ENCODE data around the gene VTI1A.
A peak's percentile ranks its signal among the peaks of the same experiment; 100 is the strongest.
"Not testable (repeated sequence)": the region's sequence is repeated elsewhere in the genome, so short reads cannot be mapped to it uniquely, and the experiment has no call there.

The VTI1A gene

GRCh38 chr10:112731450-112731849 lies 284.4 kb downstream of the VTI1A start:
- not testable (repeated sequence) for DNase-seq

GRCh38 chr10:112732277-112732921 lies 285.4 kb downstream of the VTI1A start:
- no peak for DNase-seq

DNA sequence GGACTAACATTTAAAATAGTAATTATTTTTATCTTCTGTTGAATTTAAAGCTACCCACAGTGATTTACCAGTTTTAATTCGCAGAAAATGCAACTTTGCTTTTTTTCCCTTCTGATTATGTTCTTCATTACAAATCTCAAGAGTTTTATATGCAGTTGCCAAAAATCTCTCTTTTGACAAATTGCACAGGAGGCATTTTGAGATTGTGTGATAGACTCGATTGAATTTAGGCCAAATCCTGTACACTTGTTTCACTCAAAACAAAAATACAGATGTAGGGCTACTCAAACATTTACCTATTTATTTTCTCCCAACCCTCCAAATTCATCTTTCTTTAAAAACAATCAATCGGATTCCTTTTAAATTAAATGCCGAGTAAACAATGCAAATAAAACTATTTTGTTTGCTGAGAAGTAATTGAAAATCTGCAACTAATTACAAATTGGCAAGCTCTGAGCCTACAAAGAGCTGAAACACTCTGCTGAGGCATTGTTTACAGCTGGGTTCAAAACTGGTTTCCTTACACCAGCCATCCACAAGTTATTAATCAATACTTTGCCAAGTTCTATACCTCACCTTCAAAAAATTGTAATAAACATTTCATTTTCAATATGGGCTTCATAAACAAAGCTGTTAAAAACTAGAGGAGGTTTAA lies 288.2 kb downstream of the VTI1A start:
- DNase-seq, result no peak

- DNase-seq, result no peak
Observed at GRCh38 chr10:112738606-112739591, 291.9 kb downstream of the VTI1A start.

- no peak for DNase-seq
Observed at GRCh38 chr10:112739592-112740353, 292.8 kb downstream of the VTI1A start.

DNA sequence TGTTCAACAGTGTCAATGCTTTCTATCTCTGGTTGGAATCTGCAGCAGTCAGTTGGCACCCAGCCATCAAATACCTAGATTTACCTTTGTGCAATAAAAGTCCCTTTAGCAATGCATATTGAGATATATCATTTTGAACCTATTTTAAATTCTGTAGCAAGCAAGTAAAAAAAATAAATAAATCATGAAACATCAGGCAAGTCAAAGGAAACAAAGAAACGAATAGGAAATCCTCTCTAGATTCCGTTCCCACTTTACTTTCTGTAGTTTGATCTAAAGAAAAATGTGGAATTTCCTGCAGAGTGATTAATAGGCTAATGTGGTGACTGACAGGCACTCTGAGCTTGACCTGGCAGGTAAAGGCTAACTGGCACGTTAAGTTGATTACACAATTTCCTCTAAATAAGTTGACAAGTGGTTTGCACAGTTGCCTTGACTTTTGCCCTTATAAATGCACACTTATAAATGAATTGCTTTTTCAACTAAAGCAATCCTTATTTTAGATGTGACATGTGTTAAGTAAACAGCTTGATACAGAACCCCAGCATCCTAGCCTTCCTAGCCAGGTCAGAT lies 294.9 kb downstream of the VTI1A start:
- DNase-seq, result no peak

- DNase-seq, result peak; percentile 25
Observed at GRCh38 chr10:112744181-112745096, 297.4 kb downstream of the VTI1A start.

- DNase-seq, result no peak
Observed at GRCh38 chr10:112746329-112746728, 299.3 kb downstream of the VTI1A start.

DNA sequence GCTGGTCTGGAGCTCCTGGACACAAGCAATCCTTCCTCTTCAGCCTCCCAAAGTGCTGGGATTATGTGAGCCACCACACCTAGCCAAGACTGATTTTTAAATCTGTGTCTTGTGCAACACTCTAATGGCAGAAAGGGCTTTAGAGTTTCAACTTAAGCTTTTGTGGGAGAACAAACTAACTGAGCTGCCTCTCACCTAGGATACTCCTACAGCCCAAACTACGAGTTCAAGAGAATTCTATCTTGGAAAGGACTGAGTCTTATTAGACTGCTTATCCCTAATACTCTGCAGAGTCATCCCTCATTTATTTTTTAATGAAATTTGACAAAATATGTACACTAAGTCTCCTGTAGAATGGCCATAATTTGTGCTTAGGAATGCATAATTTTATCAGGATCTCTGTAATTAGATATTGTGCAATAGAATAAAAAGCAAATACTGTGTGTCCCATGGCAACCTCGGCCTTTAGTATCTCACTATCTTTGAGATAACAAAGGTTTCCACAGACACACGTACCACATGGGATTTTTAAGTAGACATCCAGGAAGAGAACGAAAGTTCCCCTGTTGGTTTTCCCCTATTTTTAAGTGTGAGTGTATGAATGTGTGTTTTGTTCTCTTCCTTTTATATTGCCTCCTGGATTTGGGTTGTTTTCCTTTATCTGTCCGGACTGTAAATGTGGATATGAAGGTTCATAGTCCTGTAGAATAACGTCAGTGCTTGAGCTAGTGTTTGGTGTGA lies 303.6 kb downstream of the VTI1A start:
- DNase-seq, result no peak

- DNase-seq, result no peak
Observed at GRCh38 chr10:112751651-112752050, 304.6 kb downstream of the VTI1A start.

GRCh38 chr10:112752288-112752687 lies 305.3 kb downstream of the VTI1A start:
- no peak for DNase-seq

GRCh38 chr10:112753961-112754411 lies 307.0 kb downstream of the VTI1A start:
- DNase-seq, result peak; percentile 8

GRCh38 chr10:112755446-112756234 lies 308.6 kb downstream of the VTI1A start:
- no peak for DNase-seq

DNA sequence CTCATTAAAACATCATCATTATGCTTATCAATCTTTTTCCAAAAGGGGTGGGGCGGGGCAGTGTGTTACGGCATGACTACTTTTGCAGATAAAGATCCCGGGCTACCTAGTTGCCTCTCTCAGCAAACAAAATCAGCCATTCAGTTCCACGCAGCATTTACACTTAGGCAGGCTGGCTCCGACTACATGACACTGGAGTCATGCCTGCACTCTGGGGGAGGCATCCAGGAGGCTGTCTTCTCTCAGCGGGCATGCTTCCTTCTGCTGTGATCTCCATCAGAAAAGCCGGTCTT lies 309.2 kb downstream of the VTI1A start:
- DNase-seq, result no peak

DNA sequence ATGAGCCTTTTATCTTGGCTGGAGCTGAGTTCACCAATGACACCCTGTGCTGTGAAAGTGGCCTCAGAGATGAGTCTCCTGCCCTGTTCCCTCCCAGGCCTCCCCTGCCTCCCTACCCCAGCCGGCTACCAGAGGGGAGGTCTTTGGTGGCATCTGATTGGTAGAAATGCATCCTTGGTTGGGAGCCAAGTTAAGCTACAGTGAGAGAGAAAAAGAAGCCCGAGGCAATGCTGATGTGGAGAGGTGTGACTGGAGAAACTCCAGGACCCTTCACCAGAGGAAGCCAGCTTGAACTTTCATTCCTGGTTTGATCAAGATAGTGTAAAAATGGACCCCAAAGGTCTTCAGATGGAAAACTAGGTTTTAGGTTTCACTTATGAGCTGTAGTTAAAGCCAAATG lies 311.9 kb downstream of the VTI1A start:
- DNase-seq, result no peak

DNA sequence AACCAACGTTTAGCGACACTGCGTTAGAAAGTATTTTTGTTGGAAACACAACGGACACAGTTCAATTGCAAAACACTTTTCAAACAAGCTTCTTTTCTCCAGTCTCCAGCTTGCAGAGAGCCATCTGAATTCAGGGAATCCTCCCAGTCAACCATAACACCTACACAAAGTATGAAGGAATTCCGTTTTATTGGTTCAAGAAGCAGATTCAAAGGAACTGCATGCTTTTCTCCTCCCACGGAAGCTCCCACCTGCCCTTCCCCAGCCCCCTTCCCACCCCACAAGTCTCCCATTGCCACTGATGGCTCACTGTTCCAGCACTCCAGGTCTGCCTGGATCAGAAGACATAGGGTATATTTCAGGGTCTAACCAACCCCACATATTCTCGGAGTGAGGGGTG lies 312.5 kb downstream of the VTI1A start:
- DNase-seq, result no peak

DNA sequence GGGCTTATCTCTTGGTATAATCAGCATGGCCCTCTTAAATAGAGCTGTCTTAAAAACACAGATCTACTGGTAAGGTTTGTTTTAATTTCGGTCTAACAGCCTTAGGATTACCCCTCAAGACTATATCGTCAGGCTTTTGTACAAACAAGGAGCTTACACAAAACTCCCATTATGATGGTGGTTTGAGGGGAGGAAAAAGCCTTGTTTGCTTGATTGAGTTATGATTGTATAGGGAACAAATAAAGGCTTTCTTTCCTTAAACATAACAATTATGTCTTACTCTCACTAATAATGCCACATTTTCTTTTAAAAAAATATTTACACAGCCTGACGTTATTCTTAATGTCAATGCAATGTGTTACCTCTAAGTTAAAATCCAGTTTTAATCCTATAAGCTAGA lies 314.2 kb downstream of the VTI1A start:
- no peak for DNase-seq

DNA sequence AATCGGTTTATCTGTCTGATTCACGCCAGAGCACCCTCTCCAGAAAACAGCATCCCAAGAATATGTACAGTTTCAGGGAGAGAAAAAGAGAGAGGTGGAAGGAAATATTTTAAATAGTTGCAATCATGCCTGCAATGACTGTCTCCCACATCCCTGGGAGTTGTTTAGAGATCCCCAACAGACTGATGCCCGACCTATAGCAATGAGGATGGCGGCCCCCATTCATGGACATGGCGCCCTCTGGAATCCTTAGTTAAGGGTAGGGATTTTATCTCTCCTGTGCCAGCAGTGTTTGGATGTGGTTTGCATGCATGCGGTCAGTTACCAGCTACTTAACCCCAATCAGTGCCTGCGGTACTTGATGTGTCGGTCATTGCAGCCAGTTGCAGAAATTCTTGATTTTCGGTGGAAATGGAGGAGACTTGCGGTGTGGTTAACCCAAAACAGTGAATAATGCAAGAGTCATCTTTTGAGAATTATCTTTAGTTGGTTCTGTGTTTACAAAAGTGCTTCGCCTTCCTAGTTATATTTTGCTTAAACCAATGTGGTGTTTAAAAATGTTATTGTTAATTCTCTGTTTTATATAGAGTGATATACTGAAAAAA lies 317.0 kb downstream of the VTI1A start:
- DNase-seq, result no peak

GRCh38 chr10:112765717-112766235 lies 318.8 kb downstream of the VTI1A start:
- no peak for DNase-seq
